UCSD-AML1 (cell line): ENCODE measurements around the gene WDR47.
A peak's percentile ranks its signal among the peaks of the same experiment; 100 is the strongest.
"Not testable (repeated sequence)": the region's sequence is repeated elsewhere in the genome, so short reads cannot be mapped to it uniquely, and the experiment has no call there.

Source experiments
- DNase-seq: peaks from one replicate; lab custom pipeline; 2025; ENCODE audit not compliant: unreplicated experiment; lab: John Stamatoyannopoulos, UW

The WDR47 gene

GRCh38 chr1:109056064-109056463 lies 14.2 kb upstream of the WDR47 start:
- no peak for DNase-seq

- not testable (repeated sequence) for DNase-seq
These were observed 10.2 kb upstream of the WDR47 start for GRCh38 chr1:109052145-109052544.

- DNase-seq = no peak
These were observed 8.5 kb upstream of the WDR47 start for GRCh38 chr1:109050228-109050995.

- no peak for DNase-seq
These were observed 6.4 kb upstream of the WDR47 start for GRCh38 chr1:109048335-109048734.

GRCh38 chr1:109047339-109047738 lies 5.4 kb upstream of the WDR47 start:
- no peak for DNase-seq

GRCh38 chr1:109046671-109047070 lies 4.8 kb upstream of the WDR47 start:
- DNase-seq = no peak

- DNase-seq = no peak
These were observed 3.7 kb upstream of the WDR47 start for GRCh38 chr1:109045595-109045994.

GRCh38 chr1:109040989-109041620 lies 797 bp downstream of the WDR47 start:
- peak; percentile 58 for DNase-seq

GRCh38 chr1:109040627-109040988 lies 1.3 kb downstream of the WDR47 start:
- DNase-seq = no peak

- DNase-seq = no peak
These were observed 7.5 kb downstream of the WDR47 start for GRCh38 chr1:109034382-109034781.

GRCh38 chr1:109029493-109029892 lies 12.4 kb downstream of the WDR47 start:
- not testable (repeated sequence) for DNase-seq

GRCh38 chr1:109027841-109028240 lies 14.1 kb downstream of the WDR47 start:
- DNase-seq = no peak

GRCh38 chr1:109025694-109026093 lies 16.2 kb downstream of the WDR47 start:
- DNase-seq = no peak

GRCh38 chr1:109024646-109025045 lies 17.3 kb downstream of the WDR47 start:
- DNase-seq = no peak

GRCh38 chr1:109020693-109021257 lies 21.1 kb downstream of the WDR47 start:
- no peak for DNase-seq

GRCh38 chr1:109017719-109018118 lies 24.2 kb downstream of the WDR47 start:
- not testable (repeated sequence) for DNase-seq

GRCh38 chr1:109017134-109017533 lies 24.8 kb downstream of the WDR47 start:
- no peak for DNase-seq

- no peak for DNase-seq
These were observed 30.6 kb downstream of the WDR47 start for GRCh38 chr1:109011335-109011734.

GRCh38 chr1:108996622-108997021 lies 45.3 kb downstream of the WDR47 start:
- DNase-seq = not testable (repeated sequence)

GRCh38 chr1:108983114-108983513 lies 58.8 kb downstream of the WDR47 start:
- no peak for DNase-seq

GRCh38 chr1:108976658-108977057 lies 65.2 kb downstream of the WDR47 start:
- DNase-seq = no peak

GRCh38 chr1:108972951-108973350 lies 69.0 kb downstream of the WDR47 start:
- DNase-seq = no peak
